ENCODE data around the gene INHBC. TPM values are rescaled to one million over a fixed set of nuclear protein-coding genes. Genes with fewer than 3 reads are reported as not detected.

Gene INHBC
- total and polyA plus RNA-seq, 2 donors from 2014 or later: not detected

DNA sequence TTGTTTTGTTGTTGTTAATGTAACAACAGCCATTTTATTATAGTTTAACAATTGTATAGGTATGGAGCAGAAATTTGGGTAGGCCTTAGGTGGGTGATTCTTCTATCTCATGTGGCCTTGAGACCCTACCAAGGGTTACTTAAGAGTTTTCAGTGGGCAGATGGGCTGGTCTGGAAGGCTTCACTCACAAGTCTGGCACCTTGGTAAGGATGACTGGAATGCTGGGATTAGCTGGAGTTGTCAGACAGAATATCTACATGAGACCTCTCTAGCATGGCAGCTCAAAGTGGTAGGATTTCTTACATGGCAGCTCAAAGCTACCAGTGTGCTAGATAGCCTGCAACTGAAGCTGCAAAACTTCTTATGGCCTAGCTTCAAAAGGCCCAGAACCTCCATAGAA lies 51.1 kb downstream of the INHBC start:
- Histone ChIP-seq H3K4me3 (ENCODE audit: low read length in 3 of 3) (no peak overlapping the region), H3K9me3 (ENCODE audit: control insufficient read depth in 2 of 3, insufficient read depth in 1 of 3, low read length in 3 of 3) (no peaks in the 10 kb centered on the region), H3K4me1 (ENCODE audit: control insufficient read depth in 2 of 3, insufficient read depth in 2 of 3, low read depth in 1 of 3, low read length in 3 of 3) (peaks cover 0 to 10% (median 0%) of the 10 kb centered on the region in 3 donors), H3K27ac (ENCODE audit: low read depth in 2 of 2, low read length in 2 of 2) (no peak overlapping the region), H3K27me3 (ENCODE audit: control insufficient read depth, insufficient read depth, low read length) (no peaks in the 10 kb centered on the region), H3K9ac (ENCODE audit: low read length in 3 of 3) (no peak overlapping the region), H3K36me3 (ENCODE audit: control insufficient read depth in 2 of 3, insufficient read depth in 3 of 3, low read length in 3 of 3) (peaks cover 5 to 12% (median 6%) of the 10 kb centered on the region in 3 donors)
- DNase-seq (no peak), FAIRE-seq (no peak)
- TF ChIP-seq, protein P1, sequence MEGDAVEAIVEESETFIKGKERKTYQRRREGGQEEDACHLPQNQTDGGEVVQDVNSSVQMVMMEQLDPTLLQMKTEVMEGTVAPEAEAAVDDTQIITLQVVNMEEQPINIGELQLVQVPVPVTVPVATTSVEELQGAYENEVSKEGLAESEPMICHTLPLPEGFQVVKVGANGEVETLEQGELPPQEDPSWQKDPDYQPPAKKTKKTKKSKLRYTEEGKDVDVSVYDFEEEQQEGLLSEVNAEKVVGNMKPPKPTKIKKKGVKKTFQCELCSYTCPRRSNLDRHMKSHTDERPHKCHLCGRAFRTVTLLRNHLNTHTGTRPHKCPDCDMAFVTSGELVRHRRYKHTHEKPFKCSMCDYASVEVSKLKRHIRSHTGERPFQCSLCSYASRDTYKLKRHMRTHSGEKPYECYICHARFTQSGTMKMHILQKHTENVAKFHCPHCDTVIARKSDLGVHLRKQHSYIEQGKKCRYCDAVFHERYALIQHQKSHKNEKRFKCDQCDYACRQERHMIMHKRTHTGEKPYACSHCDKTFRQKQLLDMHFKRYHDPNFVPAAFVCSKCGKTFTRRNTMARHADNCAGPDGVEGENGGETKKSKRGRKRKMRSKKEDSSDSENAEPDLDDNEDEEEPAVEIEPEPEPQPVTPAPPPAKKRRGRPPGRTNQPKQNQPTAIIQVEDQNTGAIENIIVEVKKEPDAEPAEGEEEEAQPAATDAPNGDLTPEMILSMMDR (IDR thresholded peaks at IDR 0.05; ENCODE audit: borderline replicate concordance, extremely low read depth, insufficient read depth): no peak
- intact Hi-C loops (cut with DNase I): no loop called here

DNA sequence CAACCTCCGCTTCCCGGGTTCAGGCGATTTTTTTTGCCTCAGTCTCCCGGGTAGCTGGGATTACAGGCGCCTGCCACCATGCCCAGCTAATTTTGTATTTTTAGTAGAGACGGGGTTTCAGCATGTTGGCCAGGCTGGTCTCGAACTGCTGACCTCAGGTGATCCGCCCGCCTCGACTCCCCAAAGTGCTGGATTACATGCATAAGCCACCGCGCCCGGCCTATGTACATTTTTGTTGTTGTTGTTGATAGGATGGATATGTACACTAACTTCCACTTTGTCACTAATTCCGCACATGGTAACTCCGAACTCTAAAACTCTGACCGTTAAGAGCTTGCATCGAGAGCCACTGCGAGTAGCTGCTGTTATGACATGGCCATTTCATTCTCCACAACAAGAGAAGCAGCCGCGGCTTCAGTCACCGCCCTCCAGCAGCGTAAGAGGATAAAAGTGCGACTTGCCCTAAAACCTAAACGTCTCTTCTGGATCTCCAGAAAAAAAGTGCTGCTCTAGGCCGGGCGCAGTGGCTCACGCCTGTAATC lies 52.5 kb downstream of the INHBC start:
- FAIRE-seq (no peak), DNase-seq (no peak)
- intact Hi-C loops (cut with DNase I): no loop called here
- Histone ChIP-seq H3K27me3 (ENCODE audit: control insufficient read depth, insufficient read depth, low read length) (no peaks in the 10 kb centered on the region), H3K27ac (ENCODE audit: low read depth in 2 of 2, low read length in 2 of 2) (no peak overlapping the region), H3K4me3 (ENCODE audit: low read length in 3 of 3) (peak overlapping the region; percentile 16 to 99 (median 90)), H3K4me1 (ENCODE audit: control insufficient read depth in 2 of 3, insufficient read depth in 2 of 3, low read depth in 1 of 3, low read length in 3 of 3) (peaks cover 0 to 10% (median 0%) of the 10 kb centered on the region in 3 donors), H3K9ac (ENCODE audit: low read length in 3 of 3) (no peak overlapping the region), H3K36me3 (ENCODE audit: control insufficient read depth in 2 of 3, insufficient read depth in 3 of 3, low read length in 3 of 3) (peaks cover 8 to 24% (median 8%) of the 10 kb centered on the region in 3 donors), H3K9me3 (ENCODE audit: control insufficient read depth in 2 of 3, insufficient read depth in 1 of 3, low read length in 3 of 3) (no peaks in the 10 kb centered on the region)
- TF ChIP-seq, protein P1 (IDR thresholded peaks at IDR 0.05; ENCODE audit: borderline replicate concordance, extremely low read depth, insufficient read depth): no peak

DNA sequence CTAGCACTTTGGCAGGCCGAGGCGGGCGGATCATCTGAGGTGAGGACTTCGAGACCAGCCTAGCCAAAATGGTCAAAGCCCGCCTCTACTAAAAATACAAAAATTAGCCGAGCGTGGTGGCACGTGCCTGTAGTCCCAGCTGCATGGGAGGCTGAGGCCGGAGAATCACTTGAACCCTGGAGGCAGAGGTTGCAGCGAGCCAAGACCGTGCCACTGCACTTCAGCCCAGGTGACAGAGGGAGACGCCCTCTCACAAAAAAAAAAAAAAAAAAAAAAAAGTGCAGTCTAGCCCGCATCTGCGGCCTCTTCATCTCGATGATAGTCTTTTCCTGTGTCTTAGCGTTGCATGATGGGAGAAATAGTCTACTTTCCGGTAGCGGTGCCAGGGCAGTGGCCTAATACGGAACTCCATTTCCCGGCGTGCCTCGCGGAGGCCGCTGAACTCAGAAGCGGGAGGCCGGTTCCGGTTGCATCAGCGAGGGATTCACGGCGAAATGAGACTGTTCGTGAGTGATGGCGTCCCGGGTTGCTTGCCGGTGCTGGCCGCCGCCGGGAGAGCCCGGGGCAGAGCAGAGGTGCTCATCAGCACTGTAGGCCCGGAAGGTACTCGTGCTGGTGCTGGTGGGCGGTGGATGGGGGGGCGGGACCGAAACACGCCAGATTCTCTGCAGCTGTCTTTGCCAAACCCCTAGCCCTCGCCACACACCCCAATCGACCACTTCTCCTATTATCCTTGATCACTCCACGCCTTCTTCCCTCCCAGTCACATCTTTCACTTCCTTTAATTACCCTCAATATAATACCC lies 53.2 kb downstream of the INHBC start, which contains the start of gene MARS1:
Gene MARS1, plus strand, starts transcription at position 472 of the 805 bp plus-strand sequence. Its CDS starts 23 bp downstream, at position 495.
- peak within 1 kb of the TSS in 1 of 2 donors; percentile 77 for H3K27ac ChIP-seq (ENCODE audit: low read depth in 2 of 2, low read length in 2 of 2)
- intact Hi-C loops (cut with DNase I): no loop called here
- H3K27me3 ChIP-seq (ENCODE audit: control insufficient read depth, insufficient read depth, low read length): no peaks in the 10 kb centered on the region
- H3K9me3 ChIP-seq (ENCODE audit: control insufficient read depth in 2 of 3, insufficient read depth in 1 of 3, low read length in 3 of 3): no peaks in the 10 kb centered on the region
- peak within 1 kb of the TSS; percentile 89 to 96 (median 90) for H3K9ac ChIP-seq (ENCODE audit: low read length in 3 of 3)
- peaks cover 0 to 10% (median 0%) of the 10 kb centered on the region in 3 donors for H3K4me1 ChIP-seq (ENCODE audit: control insufficient read depth in 2 of 3, insufficient read depth in 2 of 3, low read depth in 1 of 3, low read length in 3 of 3)
- peak within 1 kb of the TSS; percentile 90 to 99 (median 99) for H3K4me3 ChIP-seq (ENCODE audit: low read length in 3 of 3)
- TF ChIP-seq, protein P1 (IDR thresholded peaks at IDR 0.05; ENCODE audit: borderline replicate concordance, extremely low read depth, insufficient read depth): no peak
- H3K36me3 ChIP-seq (ENCODE audit: control insufficient read depth in 2 of 3, insufficient read depth in 3 of 3, low read length in 3 of 3): peaks cover 8 to 27% (median 8%) of the 10 kb centered on the region in 3 donors
- DNase-seq (peak; percentile 94 to 98 (median 97)), FAIRE-seq (peak; percentile 73)
